Spleen (tissue), 7 donors: ENCODE data around the gene RALY.

ENCODE experiments used
- POLR2A ChIP-seq, 3 donors: fragments of 450-650 bp; IDR thresholded peaks; one replicate each; pipeline ENCODE4 v1.5.1; 2017; ENCODE audit warnings: antibody characterized with exemption in 3 of 3, mild to moderate bottlenecking in 1 of 3
- POLR2AphosphoS5 ChIP-seq, 3 donors: sonication (generic); formaldehyde crosslinking; IDR thresholded peaks; one replicate each; pipeline ENCODE4 v1.5.1; 2017; ENCODE audit warnings: antibody characterized with exemption in 3 of 3
- TF ChIP-seq, protein P1 (sequence below), 11 experiments: fragments of 200-600 bp in 7 of 11; fragments of 450-650 bp in 4 of 11; sonication (generic) in 4 of 11; IDR thresholded peaks in 8 of 11; conservative IDR thresholded peaks in 3 of 11; 1 replicate in 7 of 11; 2 replicates in 4 of 11; pipeline versions ENCODE4 v1.4.0 to v1.8.0; 2016 to 2021; ENCODE audit warnings: antibody characterized with exemption in 11 of 11, inconsistent platforms in 4 of 11, mild to moderate bottlenecking in 1 of 11
- donor health status: DM: no; HTN: no; CAD: no; lungs with moderate emphysema.
- donor health status: DM: no; HTN: no; CAD: no.
- donor health status: DM: no; HTN: no; CAD: no.

- no peak for TF ChIP-seq POLR2A (IDR thresholded peaks at IDR 0.05)
- TF ChIP-seq, protein P1, sequence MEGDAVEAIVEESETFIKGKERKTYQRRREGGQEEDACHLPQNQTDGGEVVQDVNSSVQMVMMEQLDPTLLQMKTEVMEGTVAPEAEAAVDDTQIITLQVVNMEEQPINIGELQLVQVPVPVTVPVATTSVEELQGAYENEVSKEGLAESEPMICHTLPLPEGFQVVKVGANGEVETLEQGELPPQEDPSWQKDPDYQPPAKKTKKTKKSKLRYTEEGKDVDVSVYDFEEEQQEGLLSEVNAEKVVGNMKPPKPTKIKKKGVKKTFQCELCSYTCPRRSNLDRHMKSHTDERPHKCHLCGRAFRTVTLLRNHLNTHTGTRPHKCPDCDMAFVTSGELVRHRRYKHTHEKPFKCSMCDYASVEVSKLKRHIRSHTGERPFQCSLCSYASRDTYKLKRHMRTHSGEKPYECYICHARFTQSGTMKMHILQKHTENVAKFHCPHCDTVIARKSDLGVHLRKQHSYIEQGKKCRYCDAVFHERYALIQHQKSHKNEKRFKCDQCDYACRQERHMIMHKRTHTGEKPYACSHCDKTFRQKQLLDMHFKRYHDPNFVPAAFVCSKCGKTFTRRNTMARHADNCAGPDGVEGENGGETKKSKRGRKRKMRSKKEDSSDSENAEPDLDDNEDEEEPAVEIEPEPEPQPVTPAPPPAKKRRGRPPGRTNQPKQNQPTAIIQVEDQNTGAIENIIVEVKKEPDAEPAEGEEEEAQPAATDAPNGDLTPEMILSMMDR (IDR thresholded peaks at IDR 0.05 in 8 of 11, conservative IDR thresholded peaks at IDR 0.05 in 3 of 11) = no peak
- TF ChIP-seq POLR2AphosphoS5 (IDR thresholded peaks at IDR 0.05) = no peak
Measured at GRCh38 chr20:34060970-34061369, 67.3 kb downstream of the RALY start.
